Stomach (tissue), 4 donors: Measurements from ENCODE around the gene ACTL8.

ENCODE experiments used
- CTCF ChIP-seq, 7 experiments: fragments of 450-650 bp in 4 of 7; fragments of 200-600 bp in 3 of 7; sonication (generic) in 3 of 7; IDR thresholded peaks; one replicate each; pipeline ENCODE4 v1.5.1; 2016 to 2019; ENCODE audit warnings: antibody characterized with exemption in 7 of 7, control low read depth in 2 of 7, mild to moderate bottlenecking in 1 of 7
- POLR2A ChIP-seq, 4 donors: fragments of 450-650 bp; IDR thresholded peaks; one replicate each; pipeline ENCODE4 v1.6.1; 2016; ENCODE audit warnings: antibody characterized with exemption in 4 of 4, control low read depth in 2 of 4, mild to moderate bottlenecking in 1 of 4, moderate library complexity in 1 of 4

DNA sequence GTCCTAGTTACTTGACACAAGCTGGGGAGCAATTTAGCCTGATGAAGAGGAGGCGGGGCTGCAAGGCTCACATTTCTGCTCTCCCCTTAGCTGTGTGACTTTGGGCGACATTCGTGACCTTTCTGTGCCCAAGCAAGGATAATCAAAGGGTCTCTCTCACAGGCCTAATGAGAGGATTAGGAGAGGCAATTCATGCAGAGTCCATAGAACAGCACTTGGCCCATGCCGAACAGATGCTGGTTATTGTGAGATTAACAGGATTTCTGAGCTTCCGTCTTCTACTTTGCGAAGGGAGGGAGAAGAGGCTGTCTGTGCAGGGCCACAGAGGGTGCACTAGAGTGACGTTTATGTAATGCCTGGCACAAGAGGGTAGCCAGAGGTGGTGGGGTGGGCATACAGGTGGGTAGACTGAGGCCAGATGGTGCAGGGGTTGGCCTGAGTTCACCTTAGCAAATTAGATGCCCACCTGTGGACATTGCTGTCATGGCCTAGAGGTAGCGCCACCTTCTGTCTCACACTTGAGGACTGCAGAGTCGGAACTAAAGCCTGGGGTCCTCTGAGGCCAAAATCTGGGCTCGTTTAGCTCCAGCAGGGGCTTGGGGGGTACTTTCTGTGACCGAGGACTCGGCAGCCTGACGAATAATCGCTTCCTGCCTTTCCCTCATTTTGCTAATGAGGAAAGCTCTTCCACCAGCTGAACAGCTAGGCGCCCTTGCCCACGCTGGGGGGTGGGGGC, 18.6 kb downstream of the ACTL8 start:
- TF ChIP-seq CTCF (IDR thresholded peaks at IDR 0.05), result no peak
- no peak for TF ChIP-seq POLR2A (IDR thresholded peaks at IDR 0.05)
